ENCODE results near the gene RNF220. TPM values are rescaled to one million over a fixed set of nuclear protein-coding genes. Genes with fewer than 3 reads are reported as not detected.

The RNF220 gene
- total and polyA plus RNA-seq, 9 of the 15 experiments (the other 6 are each of a cell fraction or from before 2014, with no cell fraction given): 5.1 to 117 (median 66.9) TPM

DNA sequence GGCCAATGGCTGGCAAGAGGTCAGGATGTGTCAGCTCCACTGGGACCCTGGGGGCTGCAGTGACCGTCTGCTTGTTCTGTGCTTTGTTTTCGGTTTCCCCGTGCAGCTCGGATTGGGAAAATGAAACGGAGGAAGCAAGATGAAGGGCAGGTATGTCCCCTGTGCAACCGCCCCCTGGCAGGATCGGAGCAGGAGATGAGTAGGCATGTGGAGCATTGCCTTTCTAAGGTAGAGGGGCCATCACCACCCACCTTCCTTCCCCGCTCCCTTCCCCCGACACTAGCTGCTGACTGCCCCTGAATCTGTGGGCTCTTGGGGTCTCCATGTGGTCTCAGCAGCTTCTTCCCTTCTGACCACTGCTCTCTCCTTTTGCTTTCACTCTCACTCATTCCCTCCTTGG is 230.4 kb downstream of the RNF220 start:
- TF ChIP-seq, protein P1, sequence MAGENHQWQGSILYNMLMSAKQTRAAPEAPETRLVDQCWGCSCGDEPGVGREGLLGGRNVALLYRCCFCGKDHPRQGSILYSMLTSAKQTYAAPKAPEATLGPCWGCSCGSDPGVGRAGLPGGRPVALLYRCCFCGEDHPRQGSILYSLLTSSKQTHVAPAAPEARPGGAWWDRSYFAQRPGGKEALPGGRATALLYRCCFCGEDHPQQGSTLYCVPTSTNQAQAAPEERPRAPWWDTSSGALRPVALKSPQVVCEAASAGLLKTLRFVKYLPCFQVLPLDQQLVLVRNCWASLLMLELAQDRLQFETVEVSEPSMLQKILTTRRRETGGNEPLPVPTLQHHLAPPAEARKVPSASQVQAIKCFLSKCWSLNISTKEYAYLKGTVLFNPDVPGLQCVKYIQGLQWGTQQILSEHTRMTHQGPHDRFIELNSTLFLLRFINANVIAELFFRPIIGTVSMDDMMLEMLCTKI (IDR thresholded peaks at IDR 0.05; ENCODE audit: partially characterized antibody): no peak
- TF ChIP-seq, protein P2, sequence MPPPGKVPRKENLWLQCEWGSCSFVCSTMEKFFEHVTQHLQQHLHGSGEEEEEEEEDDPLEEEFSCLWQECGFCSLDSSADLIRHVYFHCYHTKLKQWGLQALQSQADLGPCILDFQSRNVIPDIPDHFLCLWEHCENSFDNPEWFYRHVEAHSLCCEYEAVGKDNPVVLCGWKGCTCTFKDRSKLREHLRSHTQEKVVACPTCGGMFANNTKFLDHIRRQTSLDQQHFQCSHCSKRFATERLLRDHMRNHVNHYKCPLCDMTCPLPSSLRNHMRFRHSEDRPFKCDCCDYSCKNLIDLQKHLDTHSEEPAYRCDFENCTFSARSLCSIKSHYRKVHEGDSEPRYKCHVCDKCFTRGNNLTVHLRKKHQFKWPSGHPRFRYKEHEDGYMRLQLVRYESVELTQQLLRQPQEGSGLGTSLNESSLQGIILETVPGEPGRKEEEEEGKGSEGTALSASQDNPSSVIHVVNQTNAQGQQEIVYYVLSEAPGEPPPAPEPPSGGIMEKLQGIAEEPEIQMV (tag; conservative IDR thresholded peaks at IDR 0.05; ENCODE audit: low read depth): no peak
- no peak for TF ChIP-seq RBM22 (IDR thresholded peaks at IDR 0.05; ENCODE audit: low read depth, low read length, poor library complexity, severe bottlenecking)
- TF ChIP-seq, protein P3, sequence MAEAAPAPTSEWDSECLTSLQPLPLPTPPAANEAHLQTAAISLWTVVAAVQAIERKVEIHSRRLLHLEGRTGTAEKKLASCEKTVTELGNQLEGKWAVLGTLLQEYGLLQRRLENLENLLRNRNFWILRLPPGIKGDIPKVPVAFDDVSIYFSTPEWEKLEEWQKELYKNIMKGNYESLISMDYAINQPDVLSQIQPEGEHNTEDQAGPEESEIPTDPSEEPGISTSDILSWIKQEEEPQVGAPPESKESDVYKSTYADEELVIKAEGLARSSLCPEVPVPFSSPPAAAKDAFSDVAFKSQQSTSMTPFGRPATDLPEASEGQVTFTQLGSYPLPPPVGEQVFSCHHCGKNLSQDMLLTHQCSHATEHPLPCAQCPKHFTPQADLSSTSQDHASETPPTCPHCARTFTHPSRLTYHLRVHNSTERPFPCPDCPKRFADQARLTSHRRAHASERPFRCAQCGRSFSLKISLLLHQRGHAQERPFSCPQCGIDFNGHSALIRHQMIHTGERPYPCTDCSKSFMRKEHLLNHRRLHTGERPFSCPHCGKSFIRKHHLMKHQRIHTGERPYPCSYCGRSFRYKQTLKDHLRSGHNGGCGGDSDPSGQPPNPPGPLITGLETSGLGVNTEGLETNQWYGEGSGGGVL (CRISPR knock-in tag; IDR thresholded peaks at IDR 0.05): no peak
- TF ChIP-seq, protein P4, sequence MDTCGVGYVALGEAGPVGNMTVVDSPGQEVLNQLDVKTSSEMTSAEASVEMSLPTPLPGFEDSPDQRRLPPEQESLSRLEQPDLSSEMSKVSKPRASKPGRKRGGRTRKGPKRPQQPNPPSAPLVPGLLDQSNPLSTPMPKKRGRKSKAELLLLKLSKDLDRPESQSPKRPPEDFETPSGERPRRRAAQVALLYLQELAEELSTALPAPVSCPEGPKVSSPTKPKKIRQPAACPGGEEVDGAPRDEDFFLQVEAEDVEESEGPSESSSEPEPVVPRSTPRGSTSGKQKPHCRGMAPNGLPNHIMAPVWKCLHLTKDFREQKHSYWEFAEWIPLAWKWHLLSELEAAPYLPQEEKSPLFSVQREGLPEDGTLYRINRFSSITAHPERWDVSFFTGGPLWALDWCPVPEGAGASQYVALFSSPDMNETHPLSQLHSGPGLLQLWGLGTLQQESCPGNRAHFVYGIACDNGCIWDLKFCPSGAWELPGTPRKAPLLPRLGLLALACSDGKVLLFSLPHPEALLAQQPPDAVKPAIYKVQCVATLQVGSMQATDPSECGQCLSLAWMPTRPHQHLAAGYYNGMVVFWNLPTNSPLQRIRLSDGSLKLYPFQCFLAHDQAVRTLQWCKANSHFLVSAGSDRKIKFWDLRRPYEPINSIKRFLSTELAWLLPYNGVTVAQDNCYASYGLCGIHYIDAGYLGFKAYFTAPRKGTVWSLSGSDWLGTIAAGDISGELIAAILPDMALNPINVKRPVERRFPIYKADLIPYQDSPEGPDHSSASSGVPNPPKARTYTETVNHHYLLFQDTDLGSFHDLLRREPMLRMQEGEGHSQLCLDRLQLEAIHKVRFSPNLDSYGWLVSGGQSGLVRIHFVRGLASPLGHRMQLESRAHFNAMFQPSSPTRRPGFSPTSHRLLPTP (IDR thresholded peaks at IDR 0.05; ENCODE audit: borderline replicate concordance, extremely low read depth, insufficient read length): no peak
- TF ChIP-seq ZNF184 (CRISPR knock-in tag; IDR thresholded peaks at IDR 0.05): no peak
- no peak for TF ChIP-seq BACH1 (tag; IDR thresholded peaks at IDR 0.05)
- no peak for TF ChIP-seq MEF2A (IDR thresholded peaks at IDR 0.05; ENCODE audit: control insufficient read depth, low read depth, low read length)
- no peak for TF ChIP-seq MBD2 (IDR thresholded peaks at IDR 0.05; ENCODE audit: borderline replicate concordance, low read depth)
- no peak for TF ChIP-seq ZNF282 (CRISPR knock-in tag; IDR thresholded peaks at IDR 0.05)
- TF ChIP-seq POLR2B (IDR thresholded peaks at IDR 0.05; ENCODE audit: low read depth, partially characterized antibody): no peak
- DNase-seq (ENCODE audit: extremely low read depth in 1 of 4, low spot score in 3 of 4) (no peak), ATAC-seq (no peak), FAIRE-seq (no peak)
- 96% methylated on average over 9 of the region's 9 CpGs for WGBS (ENCODE audit: insufficient coverage, low coverage, missing lambda C conversion rate)
- Histone ChIP-seq H3K9ac (ENCODE audit: insufficient read depth in 1 of 2, low read depth in 2 of 2, low read length in 2 of 2) (0 out of 4 replicates have a peak overlapping the region, but pooled peaks of 1 of the 2 experiments have one; percentile 15), H3K4me1 (replicated peaks in 1 of 2; ENCODE audit: control insufficient read depth in 2 of 2, insufficient read depth in 2 of 2, low read length in 2 of 2) (peaks cover 56 to 63% of the 10 kb centered on the region in 2 experiments; a peak in 4 of 5 replicates), H3K27ac (ENCODE audit: extremely low read depth, low read depth, low read length) (no peak overlapping the region), H3K4me2 (ENCODE audit: insufficient read depth, low read length) (no peak overlapping the region), H3K27me3 (ENCODE audit: control insufficient read depth in 2 of 2, insufficient read depth in 2 of 2, low read length in 2 of 2) (no peaks in the 10 kb centered on the region), H2AFZ (ENCODE audit: low read depth, low read length) (no peak overlapping the region), H3K9me3 (replicated peaks; ENCODE audit: control insufficient read depth, insufficient read depth, low read depth, low read length) (no peaks in the 10 kb centered on the region), H3K36me3 (ENCODE audit: control insufficient read depth, insufficient read depth, low read length) (peaks cover 73% of the 10 kb centered on the region), H3K9me1 (ENCODE audit: control insufficient read depth, insufficient read depth, low read length) (peaks cover 8% of the 10 kb centered on the region), H4K20me1 (replicated peaks; ENCODE audit: control insufficient read depth, insufficient read depth, low read length) (peaks cover 4% of the 10 kb centered on the region; the same call in 1 of the 2 replicates), H3K4me3 (no peak overlapping the region), H3K79me2 (ENCODE audit: control insufficient read depth, insufficient read depth, low read length) (peaks cover 35% of the 10 kb centered on the region)
- no TSS peak for BruUV-seq (replicated peaks)
- intact Hi-C loops (cut with micrococcal nuclease) (loop anchor here (10.0 kb wide), 1 partner anchor 169 kb away; the partner anchor contains the start of genes BTBD19, DYNLT4 and PLK3), in situ Hi-C loops (cut with MboI) (no loop called here)
- ChIA-PET CTCF (ENCODE audit: low intra/inter-chr PET ratio) (no interaction called here), POLR2A (interaction anchor here (0.6 to 21.3 kb wide), 4 partner anchors 10 to 1277 kb away, joined by 3 to 328 read pairs (median 63); no protein-coding TSS in a partner anchor)

Data from K562 (cell line).